GM18858 (cell line): ENCODE measurements around the gene CORO2A.
"Not testable (repeated sequence)": the region's sequence is repeated elsewhere in the genome, so short reads cannot be mapped to it uniquely, and the experiment has no call there.

Experiments
- ATAC-seq: cut with Tn5 transposase; IDR thresholded peaks from one replicate; pipeline ENCODE4 v1.9.1; 2021; ENCODE audit not compliant: unreplicated experiment

The CORO2A gene

GRCh38 chr9:98142925-98143481 lies 49.4 kb downstream of the CORO2A start:
- ATAC-seq, result no peak

- ATAC-seq, result no peak
These were observed 50.1 kb downstream of the CORO2A start for GRCh38 chr9:98142182-98142907.

GRCh38 chr9:98140503-98140902 lies 51.9 kb downstream of the CORO2A start:
- no peak for ATAC-seq

- ATAC-seq, result no peak
These were observed 55.9 kb downstream of the CORO2A start for GRCh38 chr9:98136489-98136888.

GRCh38 chr9:98135938-98136337 lies 56.5 kb downstream of the CORO2A start:
- ATAC-seq, result no peak

GRCh38 chr9:98135558-98135934 lies 56.9 kb downstream of the CORO2A start:
- ATAC-seq, result no peak

- ATAC-seq, result no peak
These were observed 57.5 kb downstream of the CORO2A start for GRCh38 chr9:98134702-98135557.

GRCh38 chr9:98132806-98133631 lies 59.4 kb downstream of the CORO2A start:
- ATAC-seq, result no peak

- no peak for ATAC-seq
These were observed 60.3 kb downstream of the CORO2A start for GRCh38 chr9:98132158-98132557.

GRCh38 chr9:98130576-98131228 lies 61.7 kb downstream of the CORO2A start:
- ATAC-seq, result no peak

GRCh38 chr9:98130060-98130459 lies 62.4 kb downstream of the CORO2A start:
- not testable (repeated sequence) for ATAC-seq

- peak; percentile 85 for ATAC-seq
These were observed 63.0 kb downstream of the CORO2A start for GRCh38 chr9:98129451-98129881.

GRCh38 chr9:98128316-98128715 lies 64.1 kb downstream of the CORO2A start:
- no peak for ATAC-seq

GRCh38 chr9:98127226-98127625 lies 65.2 kb downstream of the CORO2A start:
- ATAC-seq, result no peak

- ATAC-seq, result no peak
These were observed 67.6 kb downstream of the CORO2A start for GRCh38 chr9:98124637-98125426.

GRCh38 chr9:98124091-98124490 lies 68.3 kb downstream of the CORO2A start:
- not testable (repeated sequence) for ATAC-seq

- ATAC-seq, result no peak
These were observed 71.4 kb downstream of the CORO2A start for GRCh38 chr9:98121058-98121457.

- ATAC-seq, result no peak
These were observed 72.0 kb downstream of the CORO2A start for GRCh38 chr9:98120476-98120875.
